ENCODE measurements around the gene TYW1B. TPM values are rescaled to one million over a fixed set of nuclear protein-coding genes. Genes with fewer than 3 reads are reported as not detected.
"Not testable (repeated sequence)": the region's sequence is repeated elsewhere in the genome, so short reads cannot be mapped to it uniquely, and the experiment has no call there.

The TYW1B gene
- polyA plus RNA-seq, 3 donors: 0.17 to 2.9 (median 0.31) TPM

GRCh38 chr7:72695482-72695881 lies 132.5 kb downstream of the TYW1B start:
- H3K4me3 Mint-ChIP-seq; H2AFZ ChIP-seq (ENCODE audit: insufficient read depth, low read depth, low read length, poor library complexity, severe bottlenecking); H3K27ac ChIP-seq (ENCODE audit: low read depth in 1 of 2, low read length in 2 of 2); H3K9me3 ChIP-seq (replicated peaks in 1 of 2; ENCODE audit: control insufficient read depth in 1 of 2, insufficient read depth in 1 of 2, low read length in 2 of 2); H3K4me2 ChIP-seq (replicated peaks; ENCODE audit: extremely low read depth, low read length, poor library complexity, severe bottlenecking); H3K4me1 ChIP-seq (ENCODE audit: control insufficient read depth in 1 of 2, insufficient read depth in 2 of 2, low read length in 2 of 2); H3K4me1 Mint-ChIP-seq; DNase-seq; H3K27me3 Mint-ChIP-seq (ENCODE audit: low read depth in 3 of 3); H3K9ac ChIP-seq (ENCODE audit: insufficient read depth, low read length, poor library complexity, severe bottlenecking); H3K9me3 Mint-ChIP-seq; H3K4me3 ChIP-seq (replicated peaks in 1 of 3; ENCODE audit: low read depth in 2 of 3, low read length in 3 of 3); intact Hi-C loops (cut with micrococcal nuclease); H4K20me1 ChIP-seq (ENCODE audit: insufficient read depth, low read length); H3K79me2 ChIP-seq (ENCODE audit: insufficient read depth, low read length); H3K27me3 ChIP-seq (ENCODE audit: control insufficient read depth in 2 of 2, insufficient read depth in 2 of 2, low read length in 2 of 2); H3K36me3 ChIP-seq (replicated peaks in 1 of 2; ENCODE audit: control insufficient read depth in 1 of 2, insufficient read depth in 2 of 2, low read length in 2 of 2): not testable (repeated sequence)
- peak overlapping the region in 1 of 7 donors; percentile 62 for H3K27ac Mint-ChIP-seq
- H3K36me3 Mint-ChIP-seq: peaks cover 11 to 20% of the 10 kb centered on the region in 2 donors
- 92% methylated on average over 2 of the region's 8 CpGs for WGBS (ENCODE audit: insufficient coverage)

- H3K9me3 Mint-ChIP-seq; H3K4me1 Mint-ChIP-seq; H3K36me3 ChIP-seq (replicated peaks in 1 of 2; ENCODE audit: control insufficient read depth in 1 of 2, insufficient read depth in 2 of 2, low read length in 2 of 2); H3K4me1 ChIP-seq (ENCODE audit: control insufficient read depth in 1 of 2, insufficient read depth in 2 of 2, low read length in 2 of 2); intact Hi-C loops (cut with micrococcal nuclease); H3K4me2 ChIP-seq (replicated peaks; ENCODE audit: extremely low read depth, low read length, poor library complexity, severe bottlenecking); H3K27me3 ChIP-seq (ENCODE audit: control insufficient read depth in 2 of 2, insufficient read depth in 2 of 2, low read length in 2 of 2); H3K27ac ChIP-seq (ENCODE audit: low read depth in 1 of 2, low read length in 2 of 2); H3K9me3 ChIP-seq (replicated peaks in 1 of 2; ENCODE audit: control insufficient read depth in 1 of 2, insufficient read depth in 1 of 2, low read length in 2 of 2); H3K4me3 Mint-ChIP-seq; H3K79me2 ChIP-seq (ENCODE audit: insufficient read depth, low read length); H2AFZ ChIP-seq (ENCODE audit: insufficient read depth, low read depth, low read length, poor library complexity, severe bottlenecking); H3K9ac ChIP-seq (ENCODE audit: insufficient read depth, low read length, poor library complexity, severe bottlenecking); H3K27ac Mint-ChIP-seq; H3K4me3 ChIP-seq (replicated peaks in 1 of 3; ENCODE audit: low read depth in 2 of 3, low read length in 3 of 3); H4K20me1 ChIP-seq (ENCODE audit: insufficient read depth, low read length); DNase-seq; H3K27me3 Mint-ChIP-seq (ENCODE audit: low read depth in 3 of 3): not testable (repeated sequence)
- 100% methylated on average over 1 of the region's 2 CpGs for WGBS (ENCODE audit: insufficient coverage)
- peaks cover 15 to 22% of the 10 kb centered on the region in 2 donors for H3K36me3 Mint-ChIP-seq
These were observed 136.6 kb downstream of the TYW1B start for GRCh38 chr7:72691442-72691841.

GRCh38 chr7:72690177-72690576 lies 137.8 kb downstream of the TYW1B start:
- H2AFZ ChIP-seq (ENCODE audit: insufficient read depth, low read depth, low read length, poor library complexity, severe bottlenecking); DNase-seq; H3K27ac Mint-ChIP-seq; H3K4me2 ChIP-seq (replicated peaks; ENCODE audit: extremely low read depth, low read length, poor library complexity, severe bottlenecking); H3K9ac ChIP-seq (ENCODE audit: insufficient read depth, low read length, poor library complexity, severe bottlenecking); H3K27me3 Mint-ChIP-seq (ENCODE audit: low read depth in 3 of 3); H3K4me3 Mint-ChIP-seq; H4K20me1 ChIP-seq (ENCODE audit: insufficient read depth, low read length); intact Hi-C loops (cut with micrococcal nuclease); H3K4me3 ChIP-seq (replicated peaks in 1 of 3; ENCODE audit: low read depth in 2 of 3, low read length in 3 of 3); H3K4me1 Mint-ChIP-seq; H3K27ac ChIP-seq (ENCODE audit: low read depth in 1 of 2, low read length in 2 of 2); H3K9me3 ChIP-seq (replicated peaks in 1 of 2; ENCODE audit: control insufficient read depth in 1 of 2, insufficient read depth in 1 of 2, low read length in 2 of 2); H3K27me3 ChIP-seq (ENCODE audit: control insufficient read depth in 2 of 2, insufficient read depth in 2 of 2, low read length in 2 of 2); H3K9me3 Mint-ChIP-seq; H3K79me2 ChIP-seq (ENCODE audit: insufficient read depth, low read length); H3K36me3 ChIP-seq (replicated peaks in 1 of 2; ENCODE audit: control insufficient read depth in 1 of 2, insufficient read depth in 2 of 2, low read length in 2 of 2); H3K4me1 ChIP-seq (ENCODE audit: control insufficient read depth in 1 of 2, insufficient read depth in 2 of 2, low read length in 2 of 2): not testable (repeated sequence)
- H3K36me3 Mint-ChIP-seq: peaks cover 14 to 22% of the 10 kb centered on the region in 2 donors
- WGBS (ENCODE audit: insufficient coverage): no CpG with 5 or more reads among the region's 2 CpGs

DNA sequence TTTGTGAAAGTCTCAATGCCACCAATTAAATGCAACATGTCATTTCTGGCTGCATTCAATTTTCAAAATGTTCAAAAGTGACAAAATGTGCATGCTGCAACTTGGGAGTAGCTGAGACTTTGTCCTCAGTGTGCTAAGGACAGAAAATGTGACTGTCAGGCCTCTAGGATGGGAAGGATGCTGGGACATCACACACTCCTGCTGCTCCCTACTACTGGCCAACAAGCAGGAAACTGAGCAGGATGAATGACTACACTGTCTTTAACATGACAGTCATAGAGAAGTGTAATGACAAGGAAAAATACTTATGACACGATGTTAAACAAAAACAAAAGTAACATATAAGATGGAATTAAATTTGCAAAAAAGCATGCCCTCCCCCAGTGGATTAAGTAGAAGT lies 138.7 kb downstream of the TYW1B start:
- H2AFZ ChIP-seq (ENCODE audit: insufficient read depth, low read depth, low read length, poor library complexity, severe bottlenecking); H4K20me1 ChIP-seq (ENCODE audit: insufficient read depth, low read length); intact Hi-C loops (cut with micrococcal nuclease); H3K4me1 Mint-ChIP-seq; H3K4me3 ChIP-seq (replicated peaks in 1 of 3; ENCODE audit: low read depth in 2 of 3, low read length in 3 of 3); H3K4me1 ChIP-seq (ENCODE audit: control insufficient read depth in 1 of 2, insufficient read depth in 2 of 2, low read length in 2 of 2); H3K27me3 Mint-ChIP-seq (ENCODE audit: low read depth in 3 of 3); H3K9ac ChIP-seq (ENCODE audit: insufficient read depth, low read length, poor library complexity, severe bottlenecking); H3K4me3 Mint-ChIP-seq; H3K27me3 ChIP-seq (ENCODE audit: control insufficient read depth in 2 of 2, insufficient read depth in 2 of 2, low read length in 2 of 2); H3K9me3 ChIP-seq (replicated peaks in 1 of 2; ENCODE audit: control insufficient read depth in 1 of 2, insufficient read depth in 1 of 2, low read length in 2 of 2); H3K36me3 ChIP-seq (replicated peaks in 1 of 2; ENCODE audit: control insufficient read depth in 1 of 2, insufficient read depth in 2 of 2, low read length in 2 of 2); H3K27ac Mint-ChIP-seq; H3K9me3 Mint-ChIP-seq; DNase-seq; H3K79me2 ChIP-seq (ENCODE audit: insufficient read depth, low read length); H3K4me2 ChIP-seq (replicated peaks; ENCODE audit: extremely low read depth, low read length, poor library complexity, severe bottlenecking); H3K27ac ChIP-seq (ENCODE audit: low read depth in 1 of 2, low read length in 2 of 2): not testable (repeated sequence)
- WGBS (ENCODE audit: insufficient coverage): no CpG with 5 or more reads among the region's 1 CpG
- peaks cover 15 to 18% of the 10 kb centered on the region in 2 donors for H3K36me3 Mint-ChIP-seq
